Fibroblast of lung (primary cell): ENCODE data around the gene ADA. TPM values are rescaled to one million over a fixed set of nuclear protein-coding genes. Genes with fewer than 3 reads are reported as not detected.
A peak's percentile ranks its signal among the peaks of the same experiment; 100 is the strongest.

Experiments used
- DNase-seq, 2 donors: peaks; one replicate each; pipeline versions ENCODE4 v3.0.0 to v3.0.0-alpha.2; 2010; ENCODE audit warnings: low read depth in 2 of 2
- H2AFZ ChIP-seq: 2 replicates; pipeline ENCODE4 v1.5.1; 2012; ENCODE audit warnings: low read length, control low read depth, inconsistent platforms
- H3K27ac ChIP-seq: 2 replicates; pipeline ENCODE4 v1.5.1; 2011; ENCODE audit warnings: low read length, control low read depth; ENCODE audit not compliant: insufficient read depth
- H3K27me3 ChIP-seq: 2 replicates; pipeline ENCODE4 v1.5.1; 2011; ENCODE audit warnings: mild to moderate bottlenecking, low read length; ENCODE audit not compliant: control insufficient read depth, insufficient read depth
- H3K36me3 ChIP-seq: 2 replicates; pipeline ENCODE4 v1.5.1; 2011; ENCODE audit warnings: low read length; ENCODE audit not compliant: control insufficient read depth, insufficient read depth
- H3K4me1 ChIP-seq: 2 replicates; pipeline ENCODE4 v1.5.1; 2011; ENCODE audit warnings: low read length; ENCODE audit not compliant: control insufficient read depth, insufficient read depth; ENCODE audit errors: extremely low read depth
- H3K4me2 ChIP-seq: 2 replicates; pipeline ENCODE4 v1.5.1; 2011; ENCODE audit warnings: low read length, control low read depth; ENCODE audit not compliant: insufficient read depth; ENCODE audit errors: extremely low read depth
- H3K4me3 ChIP-seq, 4 experiments: fragments of 200-600 bp in 1 of 4; sonication (generic) in 1 of 4; replicated peaks in 1 of 4; 2 replicates each; pipeline ENCODE4 v1.5.1; 2011 to 2016; ENCODE audit warnings: low read length in 4 of 4, low read depth in 3 of 4, mild to moderate bottlenecking in 3 of 4, control low read depth in 2 of 4, inconsistent platforms in 1 of 4, mixed read lengths in 1 of 4; ENCODE audit not compliant: insufficient read depth in 1 of 4; ENCODE audit errors: control extremely low read depth in 1 of 4
- H3K79me2 ChIP-seq: 2 replicates; pipeline ENCODE4 v1.5.1; 2012; ENCODE audit warnings: mild to moderate bottlenecking, low read length, inconsistent platforms; ENCODE audit not compliant: control insufficient read depth, insufficient read depth
- H3K9ac ChIP-seq: 2 replicates; pipeline ENCODE4 v1.5.1; 2011; ENCODE audit warnings: mild to moderate bottlenecking, low read length, control low read depth; ENCODE audit not compliant: insufficient read depth
- H3K9me3 ChIP-seq: 2 replicates; pipeline ENCODE4 v1.5.1; 2012; ENCODE audit warnings: low read depth, low read length; ENCODE audit not compliant: control insufficient read depth, insufficient read depth
- H4K20me1 ChIP-seq: 2 replicates; pipeline ENCODE4 v1.5.1; 2011; ENCODE audit warnings: low read length; ENCODE audit not compliant: control insufficient read depth, insufficient read depth; ENCODE audit errors: extremely low read depth
- EZH2 ChIP-seq: IDR thresholded peaks from 2 replicates; pipeline ENCODE4 v1.5.1; 2012; ENCODE audit warnings: low read length, control low read depth, mild to moderate bottlenecking; ENCODE audit errors: missing control alignments
- polyA plus RNA-seq, 2 donors: library from polyadenylated mRNA; depleted of rRNA in 1 of 2; stranded (reverse) in 1 of 2; unstranded in 1 of 2; fragments of >200 nt; gene quantifications; 2 replicates each; pipeline ENCODE4 v1.2.1, GENCODE V29; 2011 to 2012; ENCODE audit warnings: missing spikeins in 1 of 2
- total RNA-seq: library from RNA; depleted of rRNA; stranded (reverse); fragments of >200 nt; gene quantifications from 2 replicates; pipeline ENCODE4 v1.2.1, GENCODE V29; 2014
- TF ChIP-seq, protein P1 (sequence below), 2 donors: IDR thresholded peaks in 1 of 2; conservative IDR thresholded peaks in 1 of 2; 1 replicate in 1 of 2; 2 replicates in 1 of 2; pipeline ENCODE4 v1.5.1; 2011 to 2012; ENCODE audit warnings: low read length in 2 of 2, control low read depth in 1 of 2, inconsistent platforms in 1 of 2, low read depth in 1 of 2, mild to moderate bottlenecking in 1 of 2

Gene ADA
- total and polyA plus RNA-seq, 2 donors (not counting 1 experiment from before 2014, with no cell fraction given): 5.4 to 21.9 TPM

GRCh38 chr20:44598423-44599305 is 52.8 kb downstream of the ADA start:
- no peaks in the 10 kb centered on the region for H3K9me3 ChIP-seq
- H4K20me1 ChIP-seq: no peaks in the 10 kb centered on the region
- peaks cover 36% of the 10 kb centered on the region for H3K4me1 ChIP-seq
- peak in 1 of 2 donors; percentile 28 for DNase-seq
- H3K4me3 ChIP-seq: no peak overlapping the region
- H3K9ac ChIP-seq: no peak overlapping the region
- no peak overlapping the region for H2AFZ ChIP-seq
- peaks cover 5% of the 10 kb centered on the region for H3K79me2 ChIP-seq
- H3K27ac ChIP-seq: peak overlapping the region; percentile 15
- TF ChIP-seq, protein P1, sequence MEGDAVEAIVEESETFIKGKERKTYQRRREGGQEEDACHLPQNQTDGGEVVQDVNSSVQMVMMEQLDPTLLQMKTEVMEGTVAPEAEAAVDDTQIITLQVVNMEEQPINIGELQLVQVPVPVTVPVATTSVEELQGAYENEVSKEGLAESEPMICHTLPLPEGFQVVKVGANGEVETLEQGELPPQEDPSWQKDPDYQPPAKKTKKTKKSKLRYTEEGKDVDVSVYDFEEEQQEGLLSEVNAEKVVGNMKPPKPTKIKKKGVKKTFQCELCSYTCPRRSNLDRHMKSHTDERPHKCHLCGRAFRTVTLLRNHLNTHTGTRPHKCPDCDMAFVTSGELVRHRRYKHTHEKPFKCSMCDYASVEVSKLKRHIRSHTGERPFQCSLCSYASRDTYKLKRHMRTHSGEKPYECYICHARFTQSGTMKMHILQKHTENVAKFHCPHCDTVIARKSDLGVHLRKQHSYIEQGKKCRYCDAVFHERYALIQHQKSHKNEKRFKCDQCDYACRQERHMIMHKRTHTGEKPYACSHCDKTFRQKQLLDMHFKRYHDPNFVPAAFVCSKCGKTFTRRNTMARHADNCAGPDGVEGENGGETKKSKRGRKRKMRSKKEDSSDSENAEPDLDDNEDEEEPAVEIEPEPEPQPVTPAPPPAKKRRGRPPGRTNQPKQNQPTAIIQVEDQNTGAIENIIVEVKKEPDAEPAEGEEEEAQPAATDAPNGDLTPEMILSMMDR (conservative IDR thresholded peaks at IDR 0.05 in 1 of 2, IDR thresholded peaks at IDR 0.05 in 1 of 2; ENCODE audit: low read depth in 1 of 2, low read length in 2 of 2): peak in 1 of 2 donors; percentile 12
- TF ChIP-seq EZH2: no peak
- H3K4me2 ChIP-seq: no peak overlapping the region
- no peaks in the 10 kb centered on the region for H3K36me3 ChIP-seq
- H3K27me3 ChIP-seq: no peaks in the 10 kb centered on the region

DNA sequence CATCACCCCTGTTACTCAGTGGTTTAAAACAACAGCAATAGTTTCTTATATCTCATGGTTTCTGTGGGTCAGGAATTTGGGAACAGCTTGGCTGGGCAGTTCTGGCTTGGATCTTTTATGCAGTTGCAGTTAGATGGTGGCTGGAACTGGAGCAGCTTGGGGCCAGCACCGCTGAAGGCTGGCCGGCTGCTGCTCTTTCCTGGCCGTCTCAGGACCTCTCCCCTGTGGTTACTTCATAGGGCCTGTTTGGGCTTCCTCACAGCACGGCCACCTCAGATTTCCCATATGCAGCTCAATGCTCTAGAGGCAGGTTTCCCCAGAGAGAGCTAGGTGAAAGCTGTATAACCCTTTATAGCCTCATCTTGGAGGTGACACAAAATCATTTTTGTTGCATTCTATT is 53.6 kb downstream of the ADA start:
- no peak overlapping the region for H3K9ac ChIP-seq
- H4K20me1 ChIP-seq: no peaks in the 10 kb centered on the region
- TF ChIP-seq, protein P1 (conservative IDR thresholded peaks at IDR 0.05 in 1 of 2, IDR thresholded peaks at IDR 0.05 in 1 of 2; ENCODE audit: low read depth in 1 of 2, low read length in 2 of 2): no peak
- no peak for TF ChIP-seq EZH2
- peak overlapping the region; percentile 25 for H3K4me2 ChIP-seq
- no peaks in the 10 kb centered on the region for H3K27me3 ChIP-seq
- H3K4me1 ChIP-seq: peaks cover 36% of the 10 kb centered on the region
- H3K4me3 ChIP-seq: no peak overlapping the region
- H2AFZ ChIP-seq: no peak overlapping the region
- peak in 1 of 2 donors; percentile 22 for DNase-seq
- H3K36me3 ChIP-seq: no peaks in the 10 kb centered on the region
- no peaks in the 10 kb centered on the region for H3K9me3 ChIP-seq
- H3K27ac ChIP-seq: peak overlapping the region; percentile 15
- H3K79me2 ChIP-seq: peaks cover 5% of the 10 kb centered on the region

GRCh38 chr20:44597516-44597915 is 54.0 kb downstream of the ADA start:
- H3K4me3 ChIP-seq: no peak overlapping the region
- H3K36me3 ChIP-seq: peaks cover under 1% of the 10 kb centered on the region
- DNase-seq: no peak
- no peak overlapping the region for H2AFZ ChIP-seq
- no peak overlapping the region for H3K27ac ChIP-seq
- H3K79me2 ChIP-seq: peaks cover 5% of the 10 kb centered on the region
- no peak overlapping the region for H3K4me2 ChIP-seq
- H3K9me3 ChIP-seq: no peaks in the 10 kb centered on the region
- H3K9ac ChIP-seq: no peak overlapping the region
- TF ChIP-seq, protein P1 (conservative IDR thresholded peaks at IDR 0.05 in 1 of 2, IDR thresholded peaks at IDR 0.05 in 1 of 2; ENCODE audit: low read depth in 1 of 2, low read length in 2 of 2): no peak
- TF ChIP-seq EZH2: no peak
- H3K4me1 ChIP-seq: peaks cover 36% of the 10 kb centered on the region
- H3K27me3 ChIP-seq: no peaks in the 10 kb centered on the region
- no peaks in the 10 kb centered on the region for H4K20me1 ChIP-seq
